Activated CD4-positive, alpha-beta memory T cell treated with anti-CD3 and anti-CD28 coated beads for 36 hours (primary cell): ENCODE measurements around the gene PAK1IP1. TPM values are rescaled to one million over a fixed set of nuclear protein-coding genes. Genes with fewer than 3 reads are reported as not detected.
"Not testable (repeated sequence)": the region's sequence is repeated elsewhere in the genome, so short reads cannot be mapped to it uniquely, and the experiment has no call there.

Experiments
- CTCF ChIA-PET: fragments of 350-600 bp; sonication (Branson Sonifier 250); formaldehyde crosslinking; loops from one replicate; lab custom pipeline; 2021; ENCODE audit warnings: antibody characterized with exemption, inconsistent platforms; lab: Charles Lee
- POLR2A ChIA-PET: fragments of 350-600 bp; sonication (Branson Sonifier 250); formaldehyde crosslinking; loops from one replicate; lab custom pipeline; 2021; ENCODE audit warnings: antibody characterized with exemption; lab: Charles Lee
- DNase-seq: peaks from one replicate; pipeline ENCODE4 v3.0.0-alpha.2; 2020
- H3K27ac Mint-ChIP-seq: one replicate; pipeline ENCODE4 v1.8.0; 2021; ENCODE audit warnings: mixed read lengths
- H3K27me3 Mint-ChIP-seq: one replicate; pipeline ENCODE4 v1.8.0; 2021; ENCODE audit warnings: mixed read lengths
- H3K36me3 Mint-ChIP-seq: one replicate; pipeline ENCODE4 v1.8.0; 2021; ENCODE audit warnings: mixed read lengths
- H3K4me1 Mint-ChIP-seq: one replicate; pipeline ENCODE4 v1.8.0; 2021; ENCODE audit warnings: low read depth, mixed read lengths
- H3K4me3 Mint-ChIP-seq: one replicate; pipeline ENCODE4 v1.8.0; 2021; ENCODE audit warnings: mild to moderate bottlenecking, mixed read lengths
- H3K9me3 Mint-ChIP-seq: one replicate; pipeline ENCODE4 v1.8.0; 2021; ENCODE audit warnings: mixed read lengths
- intact Hi-C: fragments of 100-400 bp; cut with micrococcal nuclease; formaldehyde crosslinking; loops from one replicate; pipeline ENCODE4 v1.15.1; 2023
- total RNA-seq, 2 experiments: library from RNA; stranded (reverse); gene quantifications; one replicate each; pipeline ENCODE4 v1.2.3, GENCODE V29; 2021

PAK1IP1 gene
- total RNA-seq, 2 experiments from 2014 or later: 28.2 to 32.8 TPM

- peaks cover 4% of the 10 kb centered on the region for H3K9me3 Mint-ChIP-seq
- no peak for DNase-seq
- H3K27me3 Mint-ChIP-seq: no peaks in the 10 kb centered on the region
- no peaks in the 10 kb centered on the region for H3K4me1 Mint-ChIP-seq
- CTCF ChIA-PET: interaction anchor here (1.1 kb wide), 1 partner anchor 34 kb away, joined by 3 read pairs; the partner anchor contains the start of gene TMEM14B
- POLR2A ChIA-PET: no interaction called here
- no peak overlapping the region for H3K27ac Mint-ChIP-seq
- H3K36me3 Mint-ChIP-seq: peaks cover 11% of the 10 kb centered on the region
- H3K4me3 Mint-ChIP-seq: no peak overlapping the region
- intact Hi-C loops: no loop called here
Observed at GRCh38 chr6:10713962-10714361, 19.2 kb downstream of the PAK1IP1 start.

GRCh38 chr6:10719296-10719963 is 24.7 kb downstream of the PAK1IP1 start:
- H3K36me3 Mint-ChIP-seq: peaks cover 8% of the 10 kb centered on the region
- DNase-seq: peak; percentile 70
- ChIA-PET POLR2A (interaction anchor here (1.3 to 3.7 kb wide), 2 partner anchors 25 to 27 kb away, joined by 4 to 31 read pairs; partner anchors contain the start of genes C6orf52, PAK1IP1 and TMEM14B), CTCF (interaction anchor here (0.7 to 3.2 kb wide), 5 partner anchors 24 to 241 kb away, joined by 3 to 15 read pairs (median 4); partner anchors contain the start of genes C6orf52, PAK1IP1 and TMEM14B)
- H3K4me1 Mint-ChIP-seq: peaks cover 30% of the 10 kb centered on the region
- intact Hi-C loops: no loop called here
- H3K4me3 Mint-ChIP-seq: peak overlapping the region; percentile 84
- H3K27me3 Mint-ChIP-seq: no peaks in the 10 kb centered on the region
- peak overlapping the region; percentile 80 for H3K27ac Mint-ChIP-seq
- peaks cover 10% of the 10 kb centered on the region for H3K9me3 Mint-ChIP-seq

GRCh38 chr6:10719964-10720264 is 25.1 kb downstream of the PAK1IP1 start:
- CTCF ChIA-PET: interaction anchor here (0.7 to 3.2 kb wide), 6 partner anchors 9 to 242 kb away, joined by 3 to 15 read pairs (median 4); partner anchors contain the start of genes C6orf52, PAK1IP1 and TMEM14B
- peaks cover 31% of the 10 kb centered on the region for H3K4me1 Mint-ChIP-seq
- H3K27me3 Mint-ChIP-seq: no peaks in the 10 kb centered on the region
- no peak for DNase-seq
- intact Hi-C loops: loop anchor here (10.0 kb wide), 1 partner anchor 315 kb away; no protein-coding TSS in a partner anchor
- POLR2A ChIA-PET: interaction anchor here (1.3 to 3.7 kb wide), 2 partner anchors 25 to 27 kb away, joined by 4 to 31 read pairs; partner anchors contain the start of genes C6orf52, PAK1IP1 and TMEM14B
- H3K36me3 Mint-ChIP-seq: peaks cover 8% of the 10 kb centered on the region
- H3K27ac Mint-ChIP-seq: peak overlapping the region; percentile 80
- H3K4me3 Mint-ChIP-seq: peak overlapping the region; percentile 84
- H3K9me3 Mint-ChIP-seq: peaks cover 10% of the 10 kb centered on the region

GRCh38 chr6:10720265-10720959 is 25.6 kb downstream of the PAK1IP1 start:
- Mint-ChIP-seq H3K27me3 (no peaks in the 10 kb centered on the region), H3K27ac (peak overlapping the region; percentile 82), H3K4me1 (peaks cover 33% of the 10 kb centered on the region), H3K36me3 (peaks cover 10% of the 10 kb centered on the region), H3K4me3 (peak overlapping the region; percentile 84), H3K9me3 (peaks cover 10% of the 10 kb centered on the region)
- CTCF ChIA-PET: interaction anchor here (0.9 to 3.2 kb wide), 6 partner anchors 9 to 242 kb away, joined by 3 to 15 read pairs (median 4); partner anchors contain the start of genes C6orf52, PAK1IP1 and TMEM14B
- peak; percentile 72 for DNase-seq
- intact Hi-C loops: loop anchor here (10.0 kb wide), 1 partner anchor 316 kb away; no protein-coding TSS in a partner anchor
- POLR2A ChIA-PET: interaction anchor here (1.3 to 3.7 kb wide), 3 partner anchors 26 kb away, joined by 4 to 31 read pairs (median 16); partner anchors contain the start of genes C6orf52, PAK1IP1 and TMEM14B

- Mint-ChIP-seq H3K9me3 (peaks cover 10% of the 10 kb centered on the region), H3K4me1 (peaks cover 34% of the 10 kb centered on the region), H3K27ac (peak overlapping the region; percentile 82), H3K36me3 (peaks cover 10% of the 10 kb centered on the region), H3K4me3 (peak overlapping the region; percentile 84)
- ChIA-PET POLR2A (interaction anchor here (1.1 to 3.7 kb wide), 4 partner anchors 25 to 192 kb away, joined by 4 to 31 read pairs (median 11); partner anchors contain the start of genes C6orf52, PAK1IP1 and TMEM14B), CTCF (interaction anchor here (1.0 to 3.2 kb wide), 4 partner anchors 25 to 81 kb away, joined by 3 to 15 read pairs (median 5); partner anchors contain the start of genes C6orf52, PAK1IP1 and TMEM14B)
- intact Hi-C loops: loop anchor here (10.0 kb wide), 1 partner anchor 316 kb away; no protein-coding TSS in a partner anchor
- DNase-seq: peak; percentile 61
- H3K27me3 Mint-ChIP-seq: not testable (repeated sequence)
Observed at GRCh38 chr6:10720960-10721849, 26.4 kb downstream of the PAK1IP1 start.

- peak overlapping the region; percentile 84 for H3K4me3 Mint-ChIP-seq
- ChIA-PET CTCF (interaction anchor here (3.2 kb wide), 1 partner anchor 27 kb away, joined by 15 read pairs; the partner anchor contains the start of genes C6orf52 and PAK1IP1), POLR2A (interaction anchor here (0.6 to 3.7 kb wide), 8 partner anchors 23 to 372 kb away, joined by 3 to 31 read pairs (median 4); partner anchors contain the start of genes C6orf52, PAK1IP1, SMIM13 and TMEM14B)
- no peaks in the 10 kb centered on the region for H3K27me3 Mint-ChIP-seq
- peaks cover 34% of the 10 kb centered on the region for H3K4me1 Mint-ChIP-seq
- no peak for DNase-seq
- intact Hi-C loops: loop anchor here (2.0 to 10.0 kb wide), 2 partner anchors 193 to 317 kb away; no protein-coding TSS in a partner anchor
- H3K27ac Mint-ChIP-seq: peak overlapping the region; percentile 82
- H3K9me3 Mint-ChIP-seq: peaks cover 10% of the 10 kb centered on the region
- H3K36me3 Mint-ChIP-seq: peaks cover 11% of the 10 kb centered on the region
Observed at GRCh38 chr6:10721850-10722569, 27.2 kb downstream of the PAK1IP1 start.

GRCh38 chr6:10722570-10722819 is 27.7 kb downstream of the PAK1IP1 start:
- no peaks in the 10 kb centered on the region for H3K27me3 Mint-ChIP-seq
- H3K9me3 Mint-ChIP-seq: peaks cover 10% of the 10 kb centered on the region
- no peak for DNase-seq
- CTCF ChIA-PET: no interaction called here
- H3K27ac Mint-ChIP-seq: peak overlapping the region; percentile 82
- H3K4me3 Mint-ChIP-seq: peak overlapping the region; percentile 84
- H3K36me3 Mint-ChIP-seq: peaks cover 13% of the 10 kb centered on the region
- POLR2A ChIA-PET: interaction anchor here (0.6 to 2.9 kb wide), 6 partner anchors 23 to 371 kb away, joined by 3 to 16 read pairs (median 4); partner anchors contain the start of genes C6orf52, PAK1IP1, SMIM13 and TMEM14B
- peaks cover 34% of the 10 kb centered on the region for H3K4me1 Mint-ChIP-seq
- intact Hi-C loops: loop anchor here (2.0 to 10.0 kb wide), 2 partner anchors 194 to 318 kb away; no protein-coding TSS in a partner anchor

GRCh38 chr6:10722820-10723566 is 28.2 kb downstream of the PAK1IP1 start, which contains the start of gene TMEM14C:
TMEM14C (plus strand) TSS chr6:10723070; CDS start chr6:10724614, 1,544 bp downstream.
- Mint-ChIP-seq H3K4me1 (peaks cover 34% of the 10 kb centered on the region), H3K27ac (peak within 1 kb of the TSS; percentile 82), H3K9me3 (peaks cover 10% of the 10 kb centered on the region), H3K4me3 (peak within 1 kb of the TSS; percentile 84), H3K27me3 (no peaks in the 10 kb centered on the region), H3K36me3 (peaks cover 15% of the 10 kb centered on the region)
- ChIA-PET CTCF (interaction anchor here (2.4 kb wide), 1 partner anchor 244 kb away, joined by 6 read pairs; no protein-coding TSS in a partner anchor), POLR2A (interaction anchor here (0.6 to 2.9 kb wide), 6 partner anchors 24 to 371 kb away, joined by 3 to 16 read pairs (median 4); partner anchors contain the start of genes C6orf52, PAK1IP1, SMIM13 and TMEM14B)
- peak; percentile 95 for DNase-seq
- intact Hi-C loops: loop anchor here (1.0 to 10.0 kb wide), 7 partner anchors 24 to 814 kb away; partner anchors contain the start of genes C6orf52, MAK, PAK1IP1 and SMIM13

- Mint-ChIP-seq H3K27me3 (no peaks in the 10 kb centered on the region), H3K4me1 (peaks cover 34% of the 10 kb centered on the region), H3K27ac (peak overlapping the region; percentile 82), H3K9me3 (peaks cover 9% of the 10 kb centered on the region), H3K4me3 (peak overlapping the region; percentile 84), H3K36me3 (peaks cover 16% of the 10 kb centered on the region)
- ChIA-PET CTCF (interaction anchor here (2.4 kb wide), 1 partner anchor 245 kb away, joined by 6 read pairs; no protein-coding TSS in a partner anchor), POLR2A (no interaction called here)
- peak; percentile 16 for DNase-seq
- intact Hi-C loops: loop anchor here (1.0 to 10.0 kb wide), 7 partner anchors 24 to 814 kb away; partner anchors contain the start of genes C6orf52, MAK, PAK1IP1 and SMIM13
Observed at GRCh38 chr6:10723567-10723881, 28.8 kb downstream of the PAK1IP1 start.
